ENCODE measurements around the gene PCDHGA4. TPM values are rescaled to one million over a fixed set of nuclear protein-coding genes. Genes with fewer than 3 reads are reported as not detected.

The PCDHGA4 gene
- polyA plus RNA-seq, 4 donors: 2.3 to 4.6 (median 2.4) TPM

Other genes with a start within 250 kb of the PCDHGA4 start
- 1 to 10 TPM; 1.3 to 5.8 (median 2.2) TPM for gene PCDHB4, start 233.2 kb upstream of the PCDHGA4 start, polyA plus RNA-seq (ENCODE audit: insufficient read length in 4 of 4)
- 10 to 100 TPM in 1 of 4 donors, 1 to 10 TPM in 3; 5.6 to 10.5 (median 8.0) TPM for gene PCDHB5, start 219.8 kb upstream of the PCDHGA4 start, polyA plus RNA-seq (ENCODE audit: insufficient read length in 4 of 4)
- 1 to 10 TPM; 2.5 to 4.5 (median 3.4) TPM for gene PCDHB6, start 205.0 kb upstream of the PCDHGA4 start, polyA plus RNA-seq (ENCODE audit: insufficient read length in 4 of 4)
- gene PCDHB7, start 182.4 kb upstream of the PCDHGA4 start, polyA plus RNA-seq (ENCODE audit: insufficient read length in 4 of 4): 1 to 10 TPM; 4.0 to 7.9 (median 5.6) TPM
- gene PCDHB8, start 177.2 kb upstream of the PCDHGA4 start, polyA plus RNA-seq (ENCODE audit: insufficient read length in 4 of 4): 1 to 10 TPM; 1.2 to 3.5 (median 2.7) TPM
- 1 to 10 TPM; 4.9 to 8.4 (median 5.7) TPM for gene PCDHB16, start 172.6 kb upstream of the PCDHGA4 start, polyA plus RNA-seq (ENCODE audit: insufficient read length in 4 of 4)
- gene PCDHB9, start 167.9 kb upstream of the PCDHGA4 start, polyA plus RNA-seq (ENCODE audit: insufficient read length in 4 of 4): 1 to 10 TPM; 3.7 to 5.1 (median 4.5) TPM
- gene PCDHB10, start 162.7 kb upstream of the PCDHGA4 start, polyA plus RNA-seq (ENCODE audit: insufficient read length in 4 of 4): 10 to 100 TPM in 2 of 4 donors, 1 to 10 TPM in 2; 5.4 to 11.3 (median 8.3) TPM
- gene PCDHB11, start 155.4 kb upstream of the PCDHGA4 start, polyA plus RNA-seq (ENCODE audit: insufficient read length in 4 of 4): 1 to 10 TPM; 4.9 to 7.0 (median 6.5) TPM
- 1 to 10 TPM; 4.9 to 8.6 (median 5.5) TPM for gene PCDHB12, start 146.3 kb upstream of the PCDHGA4 start, polyA plus RNA-seq (ENCODE audit: insufficient read length in 4 of 4)
- gene PCDHB13, start 141.1 kb upstream of the PCDHGA4 start, polyA plus RNA-seq (ENCODE audit: insufficient read length in 4 of 4): 1 to 10 TPM; 5.5 to 8.1 (median 5.9) TPM
- gene PCDHB14, start 131.7 kb upstream of the PCDHGA4 start, polyA plus RNA-seq (ENCODE audit: insufficient read length in 4 of 4): 10 to 100 TPM in 3 of 4 donors, 1 to 10 TPM in 1; 9.9 to 13.5 (median 10.6) TPM
- 10 to 100 TPM; 14.7 to 17.6 (median 16.6) TPM for gene PCDHB15, start 109.6 kb upstream of the PCDHGA4 start, polyA plus RNA-seq (ENCODE audit: insufficient read length in 4 of 4)
- under 1 TPM in 1 of 4 donors, not detected in 3; 0.17 TPM for gene SLC25A2, start 51.0 kb upstream of the PCDHGA4 start, polyA plus RNA-seq (ENCODE audit: insufficient read length in 4 of 4)
- gene TAF7, start 34.2 kb upstream of the PCDHGA4 start, polyA plus RNA-seq (ENCODE audit: insufficient read length in 4 of 4): 100 to 1,000 TPM; 142 to 184 (median 157) TPM
- gene PCDHGA1, start 24.5 kb upstream of the PCDHGA4 start, polyA plus RNA-seq (ENCODE audit: insufficient read length in 4 of 4): 1 to 10 TPM in 1 of 4 donors, under 1 TPM in 3; 0.47 to 1.1 (median 0.84) TPM
- 10 to 100 TPM in 1 of 4 donors, 1 to 10 TPM in 3; 5.0 to 12.8 (median 7.0) TPM for gene PCDHGA2, start 16.3 kb upstream of the PCDHGA4 start, polyA plus RNA-seq (ENCODE audit: insufficient read length in 4 of 4)
- gene PCDHGA3, start 11.2 kb upstream of the PCDHGA4 start, polyA plus RNA-seq (ENCODE audit: insufficient read length in 4 of 4): 1 to 10 TPM; 2.3 to 6.2 (median 3.8) TPM
- gene PCDHGB1, start 4.9 kb upstream of the PCDHGA4 start, polyA plus RNA-seq (ENCODE audit: insufficient read length in 4 of 4): 1 to 10 TPM; 1.7 to 2.1 (median 1.9) TPM
- 1 to 10 TPM; 3.5 to 5.2 (median 3.8) TPM for gene PCDHGB2, start 5.0 kb downstream of the PCDHGA4 start, polyA plus RNA-seq (ENCODE audit: insufficient read length in 4 of 4)
- 1 to 10 TPM; 2.2 to 6.1 (median 2.6) TPM for gene PCDHGA5, start 9.1 kb downstream of the PCDHGA4 start, polyA plus RNA-seq (ENCODE audit: insufficient read length in 4 of 4)
- 1 to 10 TPM; 1.5 to 2.8 (median 2.3) TPM for gene PCDHGB3, start 15.2 kb downstream of the PCDHGA4 start, polyA plus RNA-seq (ENCODE audit: insufficient read length in 4 of 4)
- 10 to 100 TPM in 1 of 4 donors, 1 to 10 TPM in 3; 4.9 to 11.1 (median 7.1) TPM for gene PCDHGA6, start 18.9 kb downstream of the PCDHGA4 start, polyA plus RNA-seq (ENCODE audit: insufficient read length in 4 of 4)
- 1 to 10 TPM; 1.8 to 2.5 (median 2.1) TPM for gene PCDHGA7, start 27.7 kb downstream of the PCDHGA4 start, polyA plus RNA-seq (ENCODE audit: insufficient read length in 4 of 4)
- gene PCDHGB4, start 32.7 kb downstream of the PCDHGA4 start, polyA plus RNA-seq (ENCODE audit: insufficient read length in 4 of 4): 1 to 10 TPM; 5.0 to 7.4 (median 5.5) TPM
- gene PCDHGA8, start 37.6 kb downstream of the PCDHGA4 start, polyA plus RNA-seq (ENCODE audit: insufficient read length in 4 of 4): under 1 TPM; 0.40 to 0.56 (median 0.44) TPM
- 10 to 100 TPM in 1 of 4 donors, 1 to 10 TPM in 3; 9.6 to 10.3 (median 9.8) TPM for gene PCDHGB5, start 42.9 kb downstream of the PCDHGA4 start, polyA plus RNA-seq (ENCODE audit: insufficient read length in 4 of 4)
- gene PCDHGA9, start 47.8 kb downstream of the PCDHGA4 start, polyA plus RNA-seq (ENCODE audit: insufficient read length in 4 of 4): 10 to 100 TPM in 1 of 4 donors, 1 to 10 TPM in 3; 4.9 to 10.1 (median 6.6) TPM
- gene PCDHGB6, start 53.0 kb downstream of the PCDHGA4 start, polyA plus RNA-seq (ENCODE audit: insufficient read length in 4 of 4): 10 to 100 TPM in 1 of 4 donors, 1 to 10 TPM in 3; 6.2 to 12.1 (median 8.4) TPM
- 1 to 10 TPM; 3.1 to 4.7 (median 3.5) TPM for gene PCDHGA10, start 58.0 kb downstream of the PCDHGA4 start, polyA plus RNA-seq (ENCODE audit: insufficient read length in 4 of 4)
- gene PCDHGB7, start 62.7 kb downstream of the PCDHGA4 start, polyA plus RNA-seq (ENCODE audit: insufficient read length in 4 of 4): 10 to 100 TPM; 13.7 to 16.9 (median 16.3) TPM
- 1 to 10 TPM; 4.3 to 5.2 (median 4.6) TPM for gene PCDHGA11, start 66.0 kb downstream of the PCDHGA4 start, polyA plus RNA-seq (ENCODE audit: insufficient read length in 4 of 4)
- gene PCDHGA12, start 75.5 kb downstream of the PCDHGA4 start, polyA plus RNA-seq (ENCODE audit: insufficient read length in 4 of 4): 1 to 10 TPM; 1.4 to 2.1 (median 1.7) TPM
- gene PCDHGC3, start 120.9 kb downstream of the PCDHGA4 start, polyA plus RNA-seq (ENCODE audit: insufficient read length in 4 of 4): 100 to 1,000 TPM in 3 of 4 donors, 10 to 100 TPM in 1; 98.1 to 164 (median 115) TPM
- gene PCDHGC4, start 130.0 kb downstream of the PCDHGA4 start, polyA plus RNA-seq (ENCODE audit: insufficient read length in 4 of 4): 1 to 10 TPM; 2.7 to 3.1 (median 2.9) TPM
- gene PCDHGC5, start 134.1 kb downstream of the PCDHGA4 start, polyA plus RNA-seq (ENCODE audit: insufficient read length in 4 of 4): 1 to 10 TPM in 1 of 4 donors, under 1 TPM in 3; 0.24 to 1.0 (median 0.38) TPM